ENCODE results near the gene BNC1.

BNC1 gene

GRCh38 chr15:83310521-83311456, 26.3 kb upstream of the BNC1 start:
- no peak for TF ChIP-seq CTCF (IDR thresholded peaks at IDR 0.05; ENCODE audit: borderline replicate concordance, control extremely low read depth, extremely low read depth, insufficient read depth, missing control alignments)
- no peak for DNase-seq (ENCODE audit: low spot score)
- in situ Hi-C loops (cut with MboI; ENCODE audit: low sequenced_read_pairs, unreplicated experiment) = no loop called here

- TF ChIP-seq CTCF (IDR thresholded peaks at IDR 0.05; ENCODE audit: borderline replicate concordance, control extremely low read depth, extremely low read depth, insufficient read depth, missing control alignments) = no peak
- DNase-seq (ENCODE audit: low spot score) = no peak
- in situ Hi-C loops (cut with MboI; ENCODE audit: low sequenced_read_pairs, unreplicated experiment) = no loop called here
These were observed 24.2 kb upstream of the BNC1 start for GRCh38 chr15:83308671-83309070.

GRCh38 chr15:83306561-83306960, 22.1 kb upstream of the BNC1 start:
- no peak for TF ChIP-seq CTCF (IDR thresholded peaks at IDR 0.05; ENCODE audit: borderline replicate concordance, control extremely low read depth, extremely low read depth, insufficient read depth, missing control alignments)
- in situ Hi-C loops (cut with MboI; ENCODE audit: low sequenced_read_pairs, unreplicated experiment) = no loop called here
- DNase-seq (ENCODE audit: low spot score) = no peak

GRCh38 chr15:83305704-83306291, 21.3 kb upstream of the BNC1 start:
- TF ChIP-seq CTCF (IDR thresholded peaks at IDR 0.05; ENCODE audit: borderline replicate concordance, control extremely low read depth, extremely low read depth, insufficient read depth, missing control alignments) = no peak
- in situ Hi-C loops (cut with MboI; ENCODE audit: low sequenced_read_pairs, unreplicated experiment) = no loop called here
- no peak for DNase-seq (ENCODE audit: low spot score)

- no peak for DNase-seq (ENCODE audit: low spot score)
- in situ Hi-C loops (cut with MboI; ENCODE audit: low sequenced_read_pairs, unreplicated experiment) = no loop called here
- TF ChIP-seq CTCF (IDR thresholded peaks at IDR 0.05; ENCODE audit: borderline replicate concordance, control extremely low read depth, extremely low read depth, insufficient read depth, missing control alignments) = no peak
These were observed 20.6 kb upstream of the BNC1 start for GRCh38 chr15:83304861-83305703.

GRCh38 chr15:83303535-83303934, 19.1 kb upstream of the BNC1 start:
- DNase-seq (ENCODE audit: low spot score) = no peak
- no peak for TF ChIP-seq CTCF (IDR thresholded peaks at IDR 0.05; ENCODE audit: borderline replicate concordance, control extremely low read depth, extremely low read depth, insufficient read depth, missing control alignments)
- in situ Hi-C loops (cut with MboI; ENCODE audit: low sequenced_read_pairs, unreplicated experiment) = no loop called here
